B cell (primary cell): ENCODE results near the gene FAM124A.
"Not testable (repeated sequence)": the region's sequence is repeated elsewhere in the genome, so short reads cannot be mapped to it uniquely, and the experiment has no call there.

Source experiments
- CTCF ChIP-seq: fragments of 200-600 bp; IDR thresholded peaks from one replicate; pipeline ENCODE4 v1.8.0; 2022; ENCODE audit warnings: antibody characterized with exemption, mild to moderate bottlenecking
- EZH2 ChIP-seq: IDR thresholded peaks from 2 replicates; pipeline ENCODE4 v1.6.1; 2012; ENCODE audit warnings: borderline replicate concordance, low read depth, mild to moderate bottlenecking, moderate library complexity, low read length; ENCODE audit not compliant: insufficient read depth, poor library complexity, severe bottlenecking

GRCh38 chr13:51288254-51288653 lies 66.1 kb downstream of the FAM124A start:
- not testable (repeated sequence) for TF ChIP-seq CTCF, EZH2
